NCI-H2196 treated with DMSO at 0.1 percent for 48 hours (cell line): ENCODE measurements around the gene CCDC88C.

Experiments used
- DNase-seq: peaks from one replicate; lab custom pipeline; 2025; ENCODE audit not compliant: unreplicated experiment; lab: John Stamatoyannopoulos, UW

CCDC88C gene

GRCh38 chr14:91313852-91314251 lies 103.8 kb downstream of the CCDC88C start:
- no peak for DNase-seq

GRCh38 chr14:91313154-91313850 lies 104.3 kb downstream of the CCDC88C start:
- no peak for DNase-seq

GRCh38 chr14:91311284-91311662 lies 106.3 kb downstream of the CCDC88C start:
- no peak for DNase-seq

GRCh38 chr14:91310606-91311283 lies 106.9 kb downstream of the CCDC88C start:
- DNase-seq, result no peak

GRCh38 chr14:91309756-91310280 lies 107.8 kb downstream of the CCDC88C start:
- no peak for DNase-seq

- DNase-seq, result no peak
Measured at GRCh38 chr14:91308337-91308736, 109.3 kb downstream of the CCDC88C start.

- no peak for DNase-seq
Measured at GRCh38 chr14:91307652-91308051, 110.0 kb downstream of the CCDC88C start.

GRCh38 chr14:91307046-91307445 lies 110.6 kb downstream of the CCDC88C start:
- no peak for DNase-seq

- DNase-seq, result no peak
Measured at GRCh38 chr14:91306547-91306946, 111.1 kb downstream of the CCDC88C start.

- DNase-seq, result no peak
Measured at GRCh38 chr14:91305650-91306431, 111.8 kb downstream of the CCDC88C start.

- DNase-seq, result no peak
Measured at GRCh38 chr14:91303924-91304229, 113.7 kb downstream of the CCDC88C start.

GRCh38 chr14:91303091-91303923 lies 114.3 kb downstream of the CCDC88C start:
- DNase-seq, result no peak

- no peak for DNase-seq
Measured at GRCh38 chr14:91302391-91302790, 115.2 kb downstream of the CCDC88C start.

- DNase-seq, result no peak
Measured at GRCh38 chr14:91300957-91301356, 116.7 kb downstream of the CCDC88C start.

- DNase-seq, result no peak
Measured at GRCh38 chr14:91300283-91300895, 117.2 kb downstream of the CCDC88C start.

- no peak for DNase-seq
Measured at GRCh38 chr14:91299121-91300115, 118.2 kb downstream of the CCDC88C start.

- DNase-seq, result no peak
Measured at GRCh38 chr14:91298576-91298975, 119.0 kb downstream of the CCDC88C start.

GRCh38 chr14:91297081-91297711 lies 120.4 kb downstream of the CCDC88C start:
- no peak for DNase-seq
